NOMO-1 (cell line): Measurements from ENCODE around the gene GORASP2.
"Not testable (repeated sequence)": the region's sequence is repeated elsewhere in the genome, so short reads cannot be mapped to it uniquely, and the experiment has no call there.

Experiments used
- DNase-seq, 2 experiments: peaks; one replicate each; lab custom pipeline; 2025; ENCODE audit not compliant: unreplicated experiment in 2 of 2; lab: John Stamatoyannopoulos, UW

The GORASP2 gene

DNA sequence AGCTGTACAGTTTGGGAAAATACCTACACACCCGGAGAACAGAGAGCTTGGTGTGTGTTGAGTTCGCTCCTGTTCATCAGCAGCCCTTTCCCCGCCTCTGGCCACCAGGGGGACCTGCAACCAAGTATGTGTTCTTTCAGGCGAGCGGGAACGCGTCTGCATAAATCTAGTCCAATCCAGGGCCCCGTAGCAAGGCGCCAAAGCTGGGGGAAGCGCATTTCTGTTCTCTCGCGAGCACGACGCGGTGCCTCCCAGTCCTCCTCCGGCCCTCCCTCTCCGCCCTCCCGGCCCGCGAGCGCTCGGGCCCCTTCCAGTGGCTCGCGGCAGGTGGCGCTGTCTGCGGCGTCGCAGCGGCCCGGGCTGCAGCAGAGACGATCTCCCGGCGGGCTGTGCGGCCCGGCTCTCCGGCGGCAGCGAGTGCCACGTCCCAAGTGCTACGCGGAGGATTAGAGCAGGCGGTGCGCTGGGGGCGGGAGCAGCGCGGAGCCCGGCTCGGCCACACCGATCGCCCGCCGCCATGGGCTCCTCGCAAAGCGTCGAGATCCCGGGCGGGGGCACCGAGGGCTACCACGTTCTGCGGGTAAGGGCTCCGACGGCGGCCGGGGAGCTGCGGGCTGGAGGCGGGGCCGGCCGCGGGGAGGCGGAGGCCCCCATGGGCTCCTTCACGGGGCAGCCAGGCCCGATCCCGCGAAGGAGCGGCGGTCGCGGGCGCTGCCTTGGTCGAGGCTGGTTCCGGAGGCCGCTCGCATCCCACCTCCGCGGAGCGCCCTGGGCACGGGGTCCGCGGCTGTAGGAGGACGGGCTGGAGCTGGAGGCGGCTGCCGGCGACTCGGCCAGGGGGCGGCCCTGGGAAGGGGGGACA, at the start of gene GORASP2:
TSS of gene GORASP2 (plus strand) at position 430 of the 862 bp plus-strand sequence. CDS start at position 518, 88 bp downstream.
- peak; percentile 96 to 99 for DNase-seq

- DNase-seq: no peak
Observed at GRCh38 chr2:170881840-170882239, 47.2 kb upstream of the GORASP2 start.

GRCh38 chr2:170882758-170883157, 46.3 kb upstream of the GORASP2 start:
- DNase-seq: no peak

DNA sequence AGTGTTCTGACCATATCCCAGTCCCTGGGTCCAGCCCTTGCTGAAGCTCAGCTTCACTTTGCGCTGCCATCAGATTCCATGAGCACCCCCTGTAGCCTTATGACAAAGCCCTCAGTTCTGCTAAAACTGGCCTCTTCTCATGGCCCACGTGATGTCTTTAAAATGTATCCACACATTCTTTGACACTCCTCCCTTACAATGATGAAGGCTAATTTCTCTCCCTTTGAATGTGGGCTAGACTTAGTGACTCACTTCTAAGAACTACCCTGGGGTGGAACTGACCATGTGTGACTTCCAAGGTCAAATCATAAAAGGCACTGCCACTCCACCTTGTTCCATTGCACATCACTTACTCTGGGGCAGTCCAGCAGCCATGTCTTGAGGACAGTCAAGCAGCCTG, 45.4 kb upstream of the GORASP2 start:
- no peak for DNase-seq

DNA sequence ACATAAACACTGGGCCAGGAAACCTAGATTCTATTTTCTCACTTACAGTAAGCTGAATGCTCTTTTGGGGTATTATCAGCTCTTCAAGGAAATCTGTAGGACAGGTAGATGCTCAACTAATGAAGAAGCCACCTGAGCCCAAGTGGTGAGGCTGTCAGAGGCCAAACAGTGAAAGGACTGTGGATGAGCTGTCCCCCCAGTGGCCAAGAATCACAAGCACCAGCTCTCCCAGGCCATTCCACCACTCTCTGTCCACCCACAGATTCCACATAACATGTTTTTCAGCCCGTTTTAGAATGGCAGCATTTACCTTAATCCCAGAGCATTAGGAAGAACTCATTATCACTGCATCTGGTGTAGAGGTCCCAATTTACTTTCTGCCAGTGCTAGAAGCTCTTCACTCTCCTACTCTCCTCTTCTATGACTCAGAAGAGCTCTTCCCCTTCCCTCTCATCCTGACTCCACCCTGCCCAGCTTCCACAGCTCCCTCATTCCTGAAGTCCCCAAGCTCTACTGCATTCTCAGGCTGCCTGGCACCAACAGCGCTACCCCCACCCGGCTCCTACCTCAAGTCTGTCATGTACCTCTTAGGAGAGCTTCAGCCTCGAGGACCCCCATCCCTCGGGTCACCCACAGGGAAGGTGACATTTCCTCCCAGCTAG, 43.8 kb upstream of the GORASP2 start:
- no peak for DNase-seq

GRCh38 chr2:170886386-170886785, 42.7 kb upstream of the GORASP2 start:
- no peak for DNase-seq

- no peak for DNase-seq
Observed at GRCh38 chr2:170887496-170887895, 41.6 kb upstream of the GORASP2 start.

DNA sequence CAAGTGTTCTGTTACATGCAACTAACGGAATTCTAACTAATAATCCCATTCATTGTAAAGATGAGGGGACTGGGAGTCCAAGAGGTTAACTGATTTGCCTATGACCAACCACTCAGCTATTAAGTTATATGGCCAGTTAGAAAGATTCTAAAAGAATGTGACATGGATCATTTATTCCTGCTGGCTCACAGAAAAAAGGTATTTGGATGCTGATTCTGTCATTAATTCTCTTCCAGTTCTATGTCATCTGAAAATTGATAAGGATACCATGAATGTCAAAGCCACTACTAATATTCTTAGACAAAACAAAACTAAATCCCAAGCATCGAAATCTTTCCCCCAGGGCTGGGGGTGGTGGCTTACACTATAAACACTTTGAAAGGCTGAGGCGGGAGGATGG, 41.2 kb upstream of the GORASP2 start:
- DNase-seq: no peak

- DNase-seq: no peak
Observed at GRCh38 chr2:170891893-170892292, 37.2 kb upstream of the GORASP2 start.

GRCh38 chr2:170892391-170892951, 36.6 kb upstream of the GORASP2 start:
- DNase-seq: no peak

- DNase-seq: no peak
Observed at GRCh38 chr2:170895023-170895757, 33.9 kb upstream of the GORASP2 start.

GRCh38 chr2:170896622-170897021, 32.4 kb upstream of the GORASP2 start:
- no peak for DNase-seq

DNA sequence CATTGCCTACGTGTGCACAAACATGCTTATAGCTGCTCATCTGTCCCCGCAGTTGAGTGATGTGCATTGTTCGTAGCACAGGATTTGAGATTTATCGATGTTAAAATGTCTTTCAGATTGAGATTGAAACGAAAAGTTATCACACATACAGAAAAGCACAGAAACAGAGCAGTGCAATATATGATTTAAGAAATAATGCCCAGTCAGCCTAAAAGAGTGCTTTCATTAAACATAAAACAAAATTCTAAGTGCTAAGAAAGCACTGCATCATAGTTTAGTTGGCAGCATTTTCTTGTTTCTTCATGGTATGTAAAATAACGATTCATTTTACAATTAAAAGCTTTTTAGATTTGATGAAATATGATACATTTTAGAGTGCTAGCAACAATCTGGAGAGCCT, 31.9 kb upstream of the GORASP2 start:
- no peak for DNase-seq

- DNase-seq: no peak
Observed at GRCh38 chr2:170905864-170906263, 23.2 kb upstream of the GORASP2 start.

- no peak for DNase-seq
Observed at GRCh38 chr2:170911314-170911889, 17.7 kb upstream of the GORASP2 start.

- DNase-seq: not testable (repeated sequence)
Observed at GRCh38 chr2:170914994-170915666, 13.9 kb upstream of the GORASP2 start.

DNA sequence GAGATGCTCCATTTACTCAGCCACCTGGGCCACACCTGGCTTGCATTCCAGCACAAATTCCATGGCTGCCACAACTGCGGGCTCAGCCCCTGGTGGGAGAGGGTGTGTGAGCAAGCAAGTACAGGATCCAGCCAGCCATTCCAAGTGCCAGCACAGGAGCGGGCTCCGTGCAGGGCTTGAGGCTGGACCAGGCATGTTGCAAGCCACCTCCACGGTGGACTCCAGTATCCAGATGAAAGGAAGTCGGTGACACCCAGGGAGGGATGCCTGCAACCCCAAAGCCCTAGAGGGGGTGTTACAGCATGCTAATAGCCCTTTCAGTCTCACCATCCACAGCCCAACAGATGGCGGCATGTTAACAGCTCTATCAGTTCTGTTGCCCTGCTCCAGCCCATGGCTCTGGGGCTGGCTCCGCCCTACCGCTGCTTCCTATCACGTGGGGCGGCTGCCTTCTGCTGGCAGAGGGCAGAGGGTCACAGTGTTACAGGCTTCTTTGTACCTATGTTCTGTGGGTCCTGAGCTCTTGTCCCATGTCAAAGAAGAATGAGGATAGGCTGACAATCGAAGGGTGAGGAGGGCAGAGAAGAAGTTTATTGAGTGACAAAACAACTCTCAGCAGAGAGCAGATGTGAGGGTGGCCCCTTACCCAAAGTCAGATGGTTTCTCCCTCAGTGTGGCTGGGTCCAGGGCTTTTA, 11.7 kb upstream of the GORASP2 start:
- DNase-seq: no peak

DNA sequence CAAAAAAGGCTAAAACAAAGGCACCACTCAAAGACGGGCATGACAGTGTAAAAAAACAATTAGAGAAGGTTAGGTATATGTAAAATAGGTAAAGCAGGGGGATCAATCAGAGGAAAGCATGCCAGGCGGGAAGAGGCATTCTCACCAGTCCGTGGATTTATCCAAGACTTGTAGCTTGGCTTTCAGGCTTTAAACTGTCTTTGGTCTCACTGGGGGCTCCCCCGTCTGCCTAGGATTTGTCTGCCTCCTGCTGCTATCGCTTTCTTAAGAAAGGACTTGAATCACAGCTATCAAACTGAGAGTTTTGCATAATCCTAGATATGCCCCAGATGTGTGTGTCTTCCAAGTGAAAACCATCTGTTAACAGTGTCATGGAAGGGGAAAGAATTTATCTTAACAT, 11.1 kb upstream of the GORASP2 start:
- DNase-seq: no peak

DNA sequence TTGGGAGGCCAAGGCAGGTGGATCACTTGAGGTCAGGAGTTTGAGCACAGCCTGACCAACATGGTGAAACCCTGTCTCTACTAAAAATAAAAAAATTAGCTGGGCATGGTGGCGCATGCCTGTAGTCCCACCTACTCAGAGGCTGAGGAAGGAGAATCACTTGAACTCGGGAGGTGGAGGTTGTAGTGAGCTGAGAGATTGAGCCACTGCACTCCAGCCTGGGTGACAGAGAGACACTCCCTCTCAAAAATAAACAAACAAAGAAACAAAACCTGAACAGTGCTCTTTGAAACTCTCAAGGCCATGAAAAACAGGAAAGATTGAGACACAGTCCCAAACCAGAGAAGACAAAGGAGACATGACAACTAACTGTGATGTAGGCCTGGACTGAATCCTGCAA, 7.2 kb upstream of the GORASP2 start:
- DNase-seq: not testable (repeated sequence)
